SHP77 (cell line): ENCODE data around the gene TTC36.
"Not testable (repeated sequence)": the region's sequence is repeated elsewhere in the genome, so short reads cannot be mapped to it uniquely, and the experiment has no call there.

ENCODE experiments used
- DNase-seq, 2 experiments: peaks; one replicate each; lab custom pipeline; 2025; lab: John Stamatoyannopoulos, UW

TTC36 gene

DNA sequence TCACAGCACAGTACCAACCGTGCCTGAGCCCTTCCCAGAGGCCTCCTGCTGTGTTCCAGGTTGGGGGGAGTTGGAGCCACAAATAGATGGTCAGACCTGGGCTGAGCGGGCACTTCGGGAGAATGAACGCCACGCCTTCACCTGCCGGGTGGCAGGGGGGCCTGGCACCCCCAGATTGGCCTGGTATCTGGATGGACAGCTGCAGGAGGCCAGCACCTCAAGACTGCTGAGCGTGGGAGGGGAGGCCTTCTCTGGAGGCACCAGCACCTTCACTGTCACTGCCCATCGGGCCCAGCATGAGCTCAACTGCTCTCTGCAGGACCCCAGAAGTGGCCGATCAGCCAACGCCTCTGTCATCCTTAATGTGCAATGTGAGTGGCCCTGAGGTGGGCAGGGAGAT, 4.8 kb downstream of the TTC36 start:
- DNase-seq = no peak

- no peak for DNase-seq
Observed at GRCh38 chr11:118532852-118533768, 5.8 kb downstream of the TTC36 start.

DNA sequence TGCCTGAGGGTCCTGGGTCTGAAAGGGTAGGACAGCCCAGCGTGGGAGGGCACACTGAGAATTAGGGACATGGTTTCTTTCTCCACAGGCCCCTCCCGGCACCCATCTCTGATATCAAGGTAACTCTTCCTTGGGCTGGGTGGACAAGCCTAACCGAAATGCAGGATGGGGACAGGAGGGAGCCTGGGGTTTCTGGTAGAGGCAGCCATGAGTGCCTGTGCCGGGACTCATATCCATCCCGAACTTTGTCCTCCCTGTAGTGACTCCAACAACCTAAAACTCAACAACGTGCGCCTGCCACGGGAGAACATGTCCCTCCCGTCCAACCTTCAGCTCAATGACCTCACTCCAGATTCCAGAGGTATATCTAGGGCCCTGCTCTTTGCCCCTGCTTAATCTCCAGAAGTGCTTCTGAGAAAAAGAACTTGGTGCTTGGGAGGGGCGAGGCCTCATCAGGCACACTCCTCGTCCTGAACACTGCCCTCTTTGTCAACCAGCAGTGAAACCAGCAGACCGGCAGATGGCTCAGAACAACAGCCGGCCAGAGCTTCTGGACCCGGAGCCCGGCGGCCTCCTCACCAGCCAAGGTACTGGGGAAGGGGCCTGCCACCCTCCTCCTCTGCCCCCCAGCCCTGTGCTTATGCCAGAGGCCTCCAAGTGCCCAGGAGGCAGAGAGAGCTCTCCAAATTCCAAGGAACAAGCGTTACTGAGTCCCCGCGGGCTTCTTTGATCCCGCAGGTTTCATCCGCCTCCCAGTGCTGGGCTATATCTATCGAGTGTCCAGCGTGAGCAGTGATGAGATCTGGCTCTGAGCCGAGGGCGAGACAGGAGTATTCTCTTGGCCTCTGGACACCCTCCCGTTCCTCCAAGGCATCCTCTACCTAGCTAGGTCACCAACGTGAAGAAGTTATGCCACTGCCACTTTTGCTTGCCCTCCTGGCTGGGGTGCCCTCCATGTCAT, 6.8 kb downstream of the TTC36 start:
- DNase-seq = no peak

DNA sequence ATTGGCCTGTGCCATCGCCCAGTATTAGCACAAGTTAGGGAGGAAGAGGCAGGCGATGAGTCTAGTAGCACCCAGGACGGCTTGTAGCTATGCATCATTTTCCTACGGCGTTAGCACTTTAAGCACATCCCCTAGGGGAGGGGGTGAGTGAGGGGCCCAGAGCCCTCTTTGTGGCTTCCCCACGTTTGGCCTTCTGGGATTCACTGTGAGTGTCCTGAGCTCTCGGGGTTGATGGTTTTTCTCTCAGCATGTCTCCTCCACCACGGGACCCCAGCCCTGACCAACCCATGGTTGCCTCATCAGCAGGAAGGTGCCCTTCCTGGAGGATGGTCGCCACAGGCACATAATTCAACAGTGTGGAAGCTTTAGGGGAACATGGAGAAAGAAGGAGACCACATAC, 8.0 kb downstream of the TTC36 start:
- DNase-seq = no peak

- no peak for DNase-seq
Observed at GRCh38 chr11:118536726-118537125, 9.5 kb downstream of the TTC36 start.

- DNase-seq = no peak
Observed at GRCh38 chr11:118537409-118537980, 10.2 kb downstream of the TTC36 start.

DNA sequence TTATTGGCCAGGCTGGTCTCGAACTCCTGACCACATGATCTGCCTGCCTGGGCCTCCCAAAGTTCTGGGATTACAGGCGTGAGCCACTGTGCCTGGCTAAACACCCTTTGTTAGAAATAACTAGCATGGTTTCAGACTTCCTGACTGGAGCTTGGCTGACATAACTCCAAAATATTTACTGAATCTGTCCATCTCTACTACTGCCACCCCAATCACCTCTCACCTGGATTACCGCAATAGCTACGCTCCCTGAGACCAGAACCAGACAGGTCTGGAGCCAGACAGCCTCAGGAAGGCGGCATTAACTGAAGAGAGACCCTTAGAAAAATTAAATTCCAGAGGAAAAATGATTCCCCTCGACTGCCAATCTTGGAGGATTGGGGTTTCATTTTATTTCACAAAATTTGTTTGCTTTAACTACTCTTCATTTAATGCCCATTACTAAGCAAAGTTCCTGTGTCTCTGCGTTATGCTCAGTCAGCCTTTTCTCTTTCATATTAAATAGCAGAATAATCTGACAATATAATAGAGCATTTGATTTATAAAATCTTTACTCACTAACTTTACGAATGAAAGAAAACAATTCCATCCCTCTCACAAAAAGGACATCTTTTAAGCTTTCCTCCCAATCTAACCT, 16.9 kb downstream of the TTC36 start:
- DNase-seq = no peak

- no peak for DNase-seq
Observed at GRCh38 chr11:118544647-118545010, 17.4 kb downstream of the TTC36 start.

DNA sequence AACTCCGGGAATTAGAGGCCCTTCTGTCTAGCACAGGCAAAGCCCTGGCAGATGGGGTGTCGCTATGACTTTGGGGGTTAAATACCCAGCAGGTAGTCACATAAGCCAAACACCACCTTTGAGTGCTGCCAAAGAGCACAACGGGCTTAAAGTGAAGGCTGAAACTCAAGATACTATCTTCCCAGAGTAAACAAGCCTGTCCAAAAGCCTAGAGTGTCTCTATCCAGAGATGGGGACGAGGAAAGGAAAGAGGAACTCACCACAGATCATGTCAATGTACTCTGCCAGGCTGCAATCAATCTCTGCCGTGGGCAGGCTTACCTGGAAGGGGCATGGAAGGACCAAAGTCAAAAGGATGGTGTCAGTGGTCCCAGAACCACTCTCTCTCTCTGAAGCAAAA, 18.3 kb downstream of the TTC36 start:
- DNase-seq = no peak

DNA sequence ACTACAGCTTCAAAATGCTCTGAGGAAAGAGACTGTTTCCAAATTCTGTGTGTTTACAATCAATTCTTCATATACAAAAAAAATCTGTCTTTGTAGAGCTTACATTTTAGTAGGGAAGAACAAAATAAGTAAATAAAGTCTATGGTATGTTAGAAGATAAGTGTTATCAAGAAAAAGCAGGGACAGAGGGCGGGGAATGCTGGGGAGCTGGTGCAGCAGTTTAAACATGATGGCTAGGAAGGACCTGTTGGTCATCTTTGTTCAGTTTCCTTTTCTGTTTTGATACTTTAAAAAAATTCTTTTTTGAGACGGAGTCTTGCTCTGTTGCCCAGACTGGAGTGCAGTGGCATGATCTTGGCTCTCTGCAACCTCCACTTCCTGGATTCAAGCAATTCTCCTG, 19.9 kb downstream of the TTC36 start:
- DNase-seq = no peak

DNA sequence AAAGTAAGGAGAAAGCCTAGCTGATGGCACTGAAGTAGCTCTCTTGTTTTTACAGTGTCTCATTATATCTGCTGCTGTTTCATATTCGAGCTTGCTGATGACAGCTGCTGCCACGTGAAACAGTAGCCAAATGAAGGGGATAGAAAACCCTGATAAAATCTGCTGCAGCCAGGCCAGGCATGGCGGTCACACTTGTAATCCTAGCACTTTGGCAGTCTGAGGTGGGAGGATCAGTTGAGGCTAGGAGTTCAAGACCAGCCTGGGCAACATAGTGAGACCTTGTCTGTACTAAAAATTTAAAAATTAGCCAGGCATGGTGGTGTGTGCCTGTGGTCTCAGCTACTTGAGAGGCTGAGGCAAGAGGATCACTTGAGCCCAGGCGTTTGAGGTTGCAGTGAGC, 25.1 kb downstream of the TTC36 start:
- DNase-seq = no peak

DNA sequence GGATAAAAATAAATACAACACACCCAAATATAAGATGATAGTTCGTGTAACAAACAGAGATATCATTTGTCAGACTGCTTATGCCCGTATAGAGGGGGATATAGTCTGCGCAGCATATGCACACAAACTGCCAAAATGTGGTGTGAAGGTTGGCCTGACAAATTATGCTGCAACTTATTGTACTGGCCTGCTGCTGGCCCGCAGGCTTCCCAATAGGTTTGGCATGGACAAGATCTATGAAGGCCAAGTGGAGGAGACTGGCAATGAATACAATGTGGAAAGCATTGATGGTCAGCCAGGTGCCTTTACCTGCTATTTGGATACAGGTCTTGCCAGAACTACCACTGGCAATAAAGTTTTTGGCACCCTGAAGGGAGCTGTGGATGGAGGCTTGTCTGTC, 33.5 kb downstream of the TTC36 start:
- DNase-seq = no peak

GRCh38 chr11:118565051-118565450, 37.8 kb downstream of the TTC36 start:
- no peak for DNase-seq

- no peak for DNase-seq
Observed at GRCh38 chr11:118569670-118570069, 42.4 kb downstream of the TTC36 start.

DNA sequence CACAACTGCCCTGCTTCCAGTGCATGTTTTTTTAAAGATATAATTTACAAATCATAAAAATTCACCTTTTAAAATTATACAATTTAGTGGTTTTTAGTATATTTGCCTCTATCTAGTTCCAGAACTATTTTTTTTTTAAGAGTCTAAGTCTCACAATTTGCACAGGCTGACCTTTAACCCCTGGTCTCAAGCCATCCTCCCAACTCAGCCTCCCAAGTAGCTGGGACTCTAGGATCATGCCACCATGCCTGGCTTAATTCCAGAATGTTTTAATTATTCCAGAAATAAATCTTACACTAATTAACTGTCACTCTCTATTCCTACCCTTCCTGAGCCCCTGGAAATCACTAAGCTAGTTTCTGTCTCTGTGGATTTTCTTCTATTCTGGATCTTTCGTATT, 43.5 kb downstream of the TTC36 start:
- no peak for DNase-seq

DNA sequence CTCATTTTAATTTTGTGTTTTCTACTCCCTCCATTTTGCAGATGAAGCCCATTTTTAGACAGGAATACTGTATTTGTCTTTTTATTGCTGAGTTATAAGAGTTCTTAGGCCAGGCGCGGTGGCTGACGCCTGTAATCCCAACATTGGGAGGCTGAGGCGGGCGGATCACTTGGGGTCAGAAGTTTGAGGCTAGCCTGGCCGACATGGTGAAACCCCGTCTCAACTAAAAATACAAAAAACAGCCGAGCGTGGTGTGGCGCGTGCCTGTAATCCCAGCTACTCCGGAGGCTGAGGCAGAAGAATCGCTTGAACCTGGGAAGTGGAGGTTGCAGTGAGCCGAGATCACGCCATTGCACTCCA, 44.4 kb downstream of the TTC36 start:
- DNase-seq = not testable (repeated sequence)

DNA sequence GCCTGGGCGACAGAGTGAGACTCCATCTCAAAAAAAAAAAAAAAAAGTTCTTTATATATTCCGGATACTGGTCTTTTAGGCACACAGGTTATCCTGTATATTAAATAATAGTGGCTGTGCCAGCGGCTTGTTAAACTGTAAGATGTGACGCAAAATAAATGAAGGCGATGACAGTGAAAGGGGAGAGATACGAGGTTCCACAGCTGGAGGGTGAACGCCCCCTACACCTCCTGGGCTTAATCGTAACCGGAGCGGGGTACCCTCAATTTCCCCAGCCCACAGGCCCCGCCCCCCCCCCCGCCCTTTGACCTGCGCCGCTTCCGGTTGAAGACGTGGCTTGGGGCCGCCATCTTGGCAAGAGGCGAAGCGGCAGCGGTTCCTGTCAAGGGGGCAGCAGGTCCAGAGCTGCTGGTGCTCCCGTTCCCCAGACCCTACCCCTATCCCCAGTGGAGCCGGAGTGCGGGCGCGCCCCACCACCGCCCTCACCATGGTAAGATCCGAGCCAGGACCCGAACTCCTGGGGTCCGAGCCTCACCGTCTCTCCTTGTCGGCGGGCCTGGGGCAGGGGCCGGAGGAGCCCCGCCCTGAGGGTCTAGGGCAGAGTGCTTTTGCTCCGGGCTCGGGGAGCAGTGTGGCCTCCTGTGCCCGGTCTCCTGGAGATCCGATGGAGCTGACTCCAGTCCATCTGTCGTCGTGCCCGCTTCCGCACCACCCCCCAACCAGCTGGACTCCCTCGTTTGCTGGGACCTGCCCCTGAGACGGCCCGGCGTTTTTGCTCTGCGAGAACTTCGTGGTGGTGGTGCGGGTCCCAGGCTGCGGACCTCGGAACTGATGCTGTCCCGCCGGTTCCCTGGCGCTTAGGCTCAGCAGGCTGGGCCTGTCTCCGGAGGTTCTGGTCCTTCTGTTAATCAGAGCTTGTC, 45.0 kb downstream of the TTC36 start, which contains the start of gene ARCN1:
TSS of gene ARCN1 (plus strand) at position 349 of the 920 bp plus-strand sequence. CDS start at position 488, 139 bp downstream.
- DNase-seq = peak; percentile 28 to 77

GRCh38 chr11:118572981-118573550, 45.8 kb downstream of the TTC36 start:
- no peak for DNase-seq

- DNase-seq = no peak
Observed at GRCh38 chr11:118574636-118575035, 47.4 kb downstream of the TTC36 start.

- DNase-seq = not testable (repeated sequence)
Observed at GRCh38 chr11:118577995-118578394, 50.7 kb downstream of the TTC36 start.
